ACC112 (cell line): ENCODE data around the gene ANKRD62.

Experiments
- H2AFZ ChIP-seq: fragments of 200-600 bp; sonication (generic); one replicate; pipeline ENCODE4 v1.6.0; 2017; ENCODE audit warnings: antibody characterized with exemption, low read length; ENCODE audit not compliant: unreplicated experiment
- H3K27ac ChIP-seq: fragments of 200-600 bp; sonication (generic); 2 replicates; pipeline ENCODE4 v1.5.1; 2014; ENCODE audit warnings: low read depth, mild to moderate bottlenecking, antibody characterized with exemption, low read length, moderate library complexity
- H3K27me3 ChIP-seq: fragments of 200-600 bp; sonication (generic); 2 replicates; pipeline ENCODE4 v1.6.1; 2014; ENCODE audit warnings: mild to moderate bottlenecking, antibody characterized with exemption, low read length, moderate library complexity, mixed read lengths; ENCODE audit not compliant: insufficient read depth
- H3K36me3 ChIP-seq: fragments of 200-600 bp; sonication (generic); 2 replicates; pipeline ENCODE4 v1.6.1; 2016; ENCODE audit warnings: mild to moderate bottlenecking, antibody characterized with exemption, low read length, moderate library complexity, mixed read lengths; ENCODE audit not compliant: insufficient read depth
- H3K4me1 ChIP-seq: fragments of 200-600 bp; sonication (generic); one replicate; pipeline ENCODE4 v1.6.1; 2016; ENCODE audit warnings: low read length, mixed read lengths; ENCODE audit not compliant: insufficient read depth, unreplicated experiment, control insufficient read depth
- H3K4me3 ChIP-seq: fragments of 200-600 bp; sonication (generic); 2 replicates; pipeline ENCODE4 v1.5.1; 2014; ENCODE audit warnings: mild to moderate bottlenecking, low read depth, low read length
- H3K79me2 ChIP-seq: fragments of 200-600 bp; sonication (generic); one replicate; pipeline ENCODE4 v1.6.0; 2016; ENCODE audit warnings: low read length; ENCODE audit not compliant: control insufficient read depth, unreplicated experiment, insufficient read depth

ANKRD62 gene

GRCh38 chr18:12056034-12056883 is 37.4 kb upstream of the ANKRD62 start:
- H3K27ac ChIP-seq: no peak overlapping the region
- H2AFZ ChIP-seq: no peak overlapping the region
- H3K27me3 ChIP-seq: no peaks in the 10 kb centered on the region
- H3K4me3 ChIP-seq: no peak overlapping the region
- H3K4me1 ChIP-seq: no peaks in the 10 kb centered on the region
- H3K79me2 ChIP-seq: no peaks in the 10 kb centered on the region
- no peaks in the 10 kb centered on the region for H3K36me3 ChIP-seq

- Histone ChIP-seq H3K27ac (no peak overlapping the region), H3K36me3 (no peaks in the 10 kb centered on the region), H3K4me3 (no peak overlapping the region), H3K27me3 (no peaks in the 10 kb centered on the region), H2AFZ (no peak overlapping the region), H3K4me1 (no peaks in the 10 kb centered on the region), H3K79me2 (no peaks in the 10 kb centered on the region)
Measured at GRCh38 chr18:12056884-12057402, 36.7 kb upstream of the ANKRD62 start.

DNA sequence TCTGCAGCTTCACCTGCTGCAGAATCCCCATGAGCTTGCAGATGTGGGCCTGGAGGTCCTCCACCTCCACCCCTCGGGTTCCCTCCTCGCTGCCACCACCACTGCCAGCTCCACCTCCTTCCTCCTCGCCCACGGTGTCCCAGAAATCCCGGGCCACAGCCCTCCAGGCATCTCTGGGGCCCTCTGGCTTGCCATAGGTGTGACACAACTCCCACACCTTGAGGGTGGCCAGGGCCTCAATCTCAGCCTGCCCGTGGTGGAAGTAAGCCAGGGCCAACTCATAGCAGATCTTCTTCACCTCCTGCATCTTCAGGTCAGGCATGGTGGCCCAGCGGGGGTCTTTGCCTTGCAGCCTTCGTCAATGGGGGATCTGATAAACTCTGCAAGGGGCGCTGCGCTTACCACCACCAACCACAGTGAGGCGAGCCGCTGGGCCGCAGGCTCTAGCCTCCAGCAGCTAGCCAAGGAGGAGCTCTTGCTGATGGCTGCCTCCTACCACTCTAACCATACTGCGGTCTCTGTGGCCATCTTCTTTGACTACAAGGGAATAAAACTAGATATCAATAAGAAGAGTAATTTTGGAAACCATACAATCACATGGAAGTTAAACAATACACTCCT is 36.1 kb upstream of the ANKRD62 start:
- no peak overlapping the region for H3K27ac ChIP-seq
- no peaks in the 10 kb centered on the region for H3K27me3 ChIP-seq
- H2AFZ ChIP-seq: no peak overlapping the region
- H3K79me2 ChIP-seq: no peaks in the 10 kb centered on the region
- H3K4me3 ChIP-seq: no peak overlapping the region
- no peaks in the 10 kb centered on the region for H3K4me1 ChIP-seq
- no peaks in the 10 kb centered on the region for H3K36me3 ChIP-seq

DNA sequence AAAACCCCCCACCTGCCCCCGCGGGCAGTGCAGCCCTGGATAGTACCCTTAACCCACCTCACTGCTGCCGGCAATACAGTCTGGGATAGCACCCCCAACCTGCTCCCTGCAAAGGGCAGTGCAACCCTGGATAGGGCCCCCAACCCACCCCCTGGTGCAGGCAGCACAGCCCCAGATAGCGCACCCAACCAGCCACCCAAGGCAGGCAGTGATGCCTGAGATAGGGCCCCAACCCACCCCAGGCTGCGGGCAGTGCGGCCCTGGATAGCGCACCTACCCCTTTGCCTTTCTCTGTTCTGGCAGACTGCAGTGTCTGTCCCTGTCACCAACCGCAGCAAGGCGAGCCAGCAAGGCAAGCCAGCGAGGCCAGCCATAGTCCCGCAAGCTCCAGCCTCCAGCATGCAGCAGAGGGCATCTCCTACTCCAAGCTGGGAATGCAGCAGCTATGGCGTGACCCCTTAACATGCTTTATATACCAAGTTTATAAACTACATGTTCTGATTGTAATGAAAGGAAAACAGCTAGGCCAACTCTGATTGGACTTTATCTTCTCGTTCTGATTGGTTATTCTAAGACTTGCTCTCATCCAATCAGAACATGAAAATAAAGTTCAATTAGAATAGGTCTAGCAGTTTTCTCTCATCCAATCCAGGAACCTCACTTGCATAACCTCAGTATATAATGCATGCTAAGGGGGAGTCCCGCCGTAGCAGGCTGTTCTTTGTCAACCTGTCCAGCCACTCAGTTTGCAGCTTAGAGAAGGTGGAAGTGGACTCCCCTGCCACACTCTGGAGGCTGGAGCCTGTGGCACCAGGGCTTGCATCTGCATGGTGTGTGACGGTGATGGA is 34.1 kb upstream of the ANKRD62 start:
- Histone ChIP-seq H2AFZ (no peak overlapping the region), H3K27ac (no peak overlapping the region), H3K4me3 (no peak overlapping the region), H3K27me3 (no peaks in the 10 kb centered on the region), H3K4me1 (no peaks in the 10 kb centered on the region), H3K79me2 (no peaks in the 10 kb centered on the region), H3K36me3 (no peaks in the 10 kb centered on the region)

- no peak overlapping the region for H3K27ac ChIP-seq
- H3K36me3 ChIP-seq: no peaks in the 10 kb centered on the region
- H3K27me3 ChIP-seq: no peaks in the 10 kb centered on the region
- H3K4me3 ChIP-seq: no peak overlapping the region
- no peaks in the 10 kb centered on the region for H3K79me2 ChIP-seq
- H3K4me1 ChIP-seq: no peaks in the 10 kb centered on the region
- H2AFZ ChIP-seq: no peak overlapping the region
Measured at GRCh38 chr18:12060182-12060870, 33.3 kb upstream of the ANKRD62 start.

GRCh38 chr18:12061685-12062084 is 32.0 kb upstream of the ANKRD62 start:
- Histone ChIP-seq H3K4me1 (no peaks in the 10 kb centered on the region), H3K36me3 (no peaks in the 10 kb centered on the region), H3K4me3 (no peak overlapping the region), H3K27me3 (no peaks in the 10 kb centered on the region), H2AFZ (no peak overlapping the region), H3K79me2 (no peaks in the 10 kb centered on the region), H3K27ac (no peak overlapping the region)

- Histone ChIP-seq H3K27ac (no peak overlapping the region), H2AFZ (no peak overlapping the region), H3K4me1 (no peaks in the 10 kb centered on the region), H3K27me3 (no peaks in the 10 kb centered on the region), H3K4me3 (no peak overlapping the region), H3K36me3 (no peaks in the 10 kb centered on the region), H3K79me2 (no peaks in the 10 kb centered on the region)
Measured at GRCh38 chr18:12062974-12063373, 30.7 kb upstream of the ANKRD62 start.

DNA sequence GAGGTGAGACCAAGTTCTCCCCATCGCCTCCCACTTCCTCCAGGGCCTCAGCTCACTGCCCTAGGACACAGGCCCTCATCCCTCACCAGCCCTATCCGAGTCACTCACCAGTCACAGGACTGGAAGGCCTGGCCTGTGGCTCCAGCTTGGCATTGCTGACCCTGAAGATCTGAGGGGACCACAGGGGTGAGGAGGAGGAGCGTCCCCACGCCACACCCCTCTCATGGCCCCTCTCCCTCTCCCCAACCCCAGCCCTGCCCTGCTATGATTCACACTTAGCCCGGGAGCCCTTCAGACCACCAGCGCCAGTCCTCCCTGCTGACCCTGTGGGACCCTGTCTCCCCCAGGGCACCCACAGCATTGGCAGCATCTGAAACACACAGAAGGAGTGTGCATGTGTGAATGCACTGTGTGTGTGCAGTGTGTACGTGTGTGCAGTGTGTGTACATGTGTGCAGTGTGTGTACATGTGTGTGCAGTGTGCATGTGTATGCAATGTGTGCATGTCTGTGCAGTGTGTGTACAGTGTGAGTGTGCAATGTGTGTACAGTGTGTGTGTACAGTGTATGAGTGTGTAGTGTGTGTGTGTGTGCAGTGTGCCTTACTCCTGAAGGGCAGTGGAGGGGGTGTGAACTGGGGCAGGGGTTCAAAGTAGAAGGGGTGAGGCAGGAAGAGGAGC is 29.4 kb upstream of the ANKRD62 start:
- Histone ChIP-seq H3K4me3 (no peak overlapping the region), H3K27ac (no peak overlapping the region), H3K4me1 (peaks cover 2% of the 10 kb centered on the region), H3K27me3 (no peaks in the 10 kb centered on the region), H2AFZ (no peak overlapping the region), H3K79me2 (no peaks in the 10 kb centered on the region), H3K36me3 (no peaks in the 10 kb centered on the region)

DNA sequence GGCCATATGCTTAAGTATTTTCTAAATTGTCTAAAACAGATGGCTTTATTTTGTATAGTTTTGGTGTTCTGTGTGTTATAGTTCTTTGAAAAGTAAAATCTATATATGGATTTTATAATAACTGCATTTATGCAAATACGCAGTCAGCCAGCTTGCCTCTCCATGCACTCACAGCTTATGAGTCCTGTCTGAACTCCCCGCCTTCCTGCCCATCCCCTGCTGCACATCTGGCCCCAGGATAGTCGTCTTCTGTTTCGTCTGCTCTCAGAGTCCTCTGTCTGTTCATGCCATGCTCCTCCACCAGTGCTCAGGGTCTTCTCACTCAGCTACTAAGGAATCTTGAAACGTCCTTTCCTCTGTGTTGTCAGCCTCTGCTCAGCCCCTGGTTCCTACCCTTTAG is 28.2 kb upstream of the ANKRD62 start:
- Histone ChIP-seq H2AFZ (no peak overlapping the region), H3K4me1 (peaks cover 2% of the 10 kb centered on the region), H3K79me2 (no peaks in the 10 kb centered on the region), H3K27ac (no peak overlapping the region), H3K27me3 (no peaks in the 10 kb centered on the region), H3K4me3 (no peak overlapping the region), H3K36me3 (no peaks in the 10 kb centered on the region)
